DOHH2 (cell line): ENCODE measurements around the gene KAT6B.

ENCODE experiments used
- CTCF ChIP-seq: fragments of 200-600 bp; sonication (generic); IDR thresholded peaks from one replicate; pipeline ENCODE4 v1.5.1; 2014; ENCODE audit warnings: antibody characterized with exemption, mild to moderate bottlenecking, low read depth, low read length; ENCODE audit not compliant: poor library complexity, severe bottlenecking
- EZH2phosphoT487 ChIP-seq: fragments of 200-600 bp; sonication (generic); IDR thresholded peaks from 2 replicates; pipeline ENCODE4 v1.6.1; 2017; ENCODE audit warnings: borderline replicate concordance, mild to moderate bottlenecking, antibody characterized with exemption, low read length, moderate library complexity, mixed read lengths

- TF ChIP-seq CTCF (no peak), EZH2phosphoT487 (no peak)
Observed at GRCh38 chr10:75076348-75076747, 249.9 kb downstream of the KAT6B start.
